Neuronal stem cell (in vitro differentiated cells): ENCODE data around the gene RAN.
"Not testable (repeated sequence)": the region's sequence is repeated elsewhere in the genome, so short reads cannot be mapped to it uniquely, and the experiment has no call there.

Source experiments
- DNase-seq: peaks from one replicate; pipeline ENCODE4 v3.0.0-alpha.2; 2013; ENCODE audit warnings: low spot score
- H2AFZ ChIP-seq: one replicate; pipeline ENCODE4 v1.6.1; 2013; ENCODE audit warnings: mild to moderate bottlenecking, low read length, inconsistent platforms
- H2AK5ac ChIP-seq: 2 replicates; pipeline ENCODE4 v1.6.1; 2013; ENCODE audit warnings: low read depth, mild to moderate bottlenecking, inconsistent platforms, low read length, moderate library complexity, mixed read lengths
- H2BK120ac ChIP-seq: 2 replicates; pipeline ENCODE4 v1.6.1; 2013; ENCODE audit warnings: low read depth, mild to moderate bottlenecking, inconsistent platforms, low read length, moderate library complexity, mixed read lengths
- H2BK12ac ChIP-seq: one replicate; pipeline ENCODE4 v1.6.1; 2013; ENCODE audit warnings: low read length, inconsistent platforms
- H2BK15ac ChIP-seq: 2 replicates; pipeline ENCODE4 v1.6.1; 2013; ENCODE audit warnings: mild to moderate bottlenecking, low read length, inconsistent platforms, mixed read lengths
- H2BK5ac ChIP-seq: one replicate; pipeline ENCODE4 v1.6.1; 2013; ENCODE audit warnings: inconsistent platforms, mild to moderate bottlenecking, low read length, moderate library complexity
- H3K14ac ChIP-seq: one replicate; pipeline ENCODE4 v1.6.1; 2013; ENCODE audit warnings: low read length, inconsistent platforms
- H3K18ac ChIP-seq: 2 replicates; pipeline ENCODE4 v1.6.1; 2013; ENCODE audit warnings: low read length, inconsistent platforms
- H3K23ac ChIP-seq: 2 replicates; pipeline ENCODE4 v1.6.1; 2013; ENCODE audit warnings: low read depth, mild to moderate bottlenecking, mixed read lengths, low read length, inconsistent platforms; ENCODE audit not compliant: poor library complexity
- H3K27ac ChIP-seq: replicated peaks from 3 replicates; pipeline ENCODE4 v1.5.1; 2013; ENCODE audit warnings: low read length, inconsistent platforms
- H3K27me3 ChIP-seq, 3 experiments: 2 replicates each; pipeline ENCODE4 v1.6.1; 2013; ENCODE audit warnings: low read length in 3 of 3, mild to moderate bottlenecking in 2 of 3, inconsistent platforms in 1 of 3, low read depth in 1 of 3, mixed read lengths in 1 of 3, moderate library complexity in 1 of 3; ENCODE audit not compliant: control insufficient read depth in 3 of 3, insufficient read depth in 3 of 3
- H3K36me3 ChIP-seq, 2 donors: replicated peaks in 1 of 2; 2 replicates each; pipeline ENCODE4 v1.6.1; 2013; ENCODE audit warnings: low read length in 2 of 2; ENCODE audit not compliant: control insufficient read depth in 2 of 2, insufficient read depth in 2 of 2
- H3K4ac ChIP-seq: 2 replicates; pipeline ENCODE4 v1.6.1; 2013; ENCODE audit warnings: inconsistent platforms, mild to moderate bottlenecking, low read length, moderate library complexity
- H3K4me1 ChIP-seq, 2 donors: 1 replicate in 1 of 2; 2 replicates in 1 of 2; pipeline ENCODE4 v1.6.1; 2013; ENCODE audit warnings: low read length in 2 of 2, low read depth in 1 of 2; ENCODE audit not compliant: control insufficient read depth in 2 of 2, insufficient read depth in 1 of 2
- H3K4me2 ChIP-seq: one replicate; pipeline ENCODE4 v1.6.1; 2013; ENCODE audit warnings: mild to moderate bottlenecking, low read length, inconsistent platforms; ENCODE audit not compliant: insufficient read depth, poor library complexity, severe bottlenecking
- H3K4me3 ChIP-seq, 2 donors: 2 replicates each; pipeline ENCODE4 v1.5.1; 2013; ENCODE audit warnings: low read length in 2 of 2, mild to moderate bottlenecking in 2 of 2, inconsistent platforms in 1 of 2, moderate library complexity in 1 of 2
- H3K79me1 ChIP-seq: one replicate; pipeline ENCODE4 v1.6.1; 2013; ENCODE audit warnings: low read depth, mild to moderate bottlenecking, inconsistent platforms, low read length, moderate library complexity
- H3K9ac ChIP-seq: one replicate; pipeline ENCODE4 v1.6.1; 2013; ENCODE audit warnings: mild to moderate bottlenecking, low read depth, low read length, inconsistent platforms; ENCODE audit not compliant: poor library complexity
- H3K9me3 ChIP-seq, 2 donors: replicated peaks in 1 of 2; 2 replicates each; pipeline versions ENCODE3 to v1.6.1; 2013; ENCODE audit warnings: low read length in 2 of 2, mild to moderate bottlenecking in 2 of 2, inconsistent platforms in 1 of 2, low read depth in 1 of 2, mixed read lengths in 1 of 2, moderate library complexity in 1 of 2; ENCODE audit not compliant: control insufficient read depth in 2 of 2, insufficient read depth in 1 of 2
- H4K8ac ChIP-seq: one replicate; pipeline ENCODE4 v1.6.1; 2013; ENCODE audit warnings: low read depth, mild to moderate bottlenecking, inconsistent platforms, low read length, moderate library complexity
- H4K91ac ChIP-seq: one replicate; pipeline ENCODE4 v1.6.1; 2013; ENCODE audit warnings: low read length, low read depth, mild to moderate bottlenecking, inconsistent platforms; ENCODE audit not compliant: poor library complexity
- WGBS, 2 donors: extraction: QIAGEN DNeasy Blood & Tissue Kit; methylation state at CpG; one replicate each; pipeline ENCODE4 v1.1.7; 2013; ENCODE audit warnings: missing lambda C conversion rate in 2 of 2, mixed read lengths in 1 of 2; ENCODE audit not compliant: insufficient read length in 2 of 2, insufficient replicate concordance in 1 of 2; ENCODE audit errors: extremely low coverage in 2 of 2; 5-methylcytosine and 5-hydroxymethylcytosine counted together

The RAN gene

DNA sequence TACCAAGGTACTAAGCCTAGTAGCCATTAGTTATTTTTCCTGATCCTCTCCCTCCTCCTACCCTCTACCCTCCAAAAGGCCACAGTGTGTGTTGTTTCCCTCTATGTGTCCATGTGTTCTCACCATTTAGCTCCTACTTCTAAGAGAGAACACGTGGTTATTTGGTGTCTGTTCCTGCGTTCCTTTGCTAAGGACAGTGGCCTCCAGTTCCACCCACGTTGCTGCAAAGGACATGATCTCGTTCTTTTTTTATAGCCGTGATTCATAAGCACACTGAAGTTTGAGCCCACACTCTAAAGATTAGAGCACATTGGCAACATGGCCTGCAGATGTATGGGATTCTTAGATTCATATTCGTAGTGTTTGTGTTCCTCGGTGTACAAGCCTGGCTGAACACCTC is 24.8 kb upstream of the RAN start:
- H2BK120ac ChIP-seq, result no peak overlapping the region
- no peak overlapping the region for H3K9ac ChIP-seq
- no peaks in the 10 kb centered on the region for H3K79me1 ChIP-seq
- H3K27me3 ChIP-seq, result peaks cover 0 to 6% (median 0%) of the 10 kb centered on the region in 3 experiments
- no peak overlapping the region for H2AFZ ChIP-seq
- no peak overlapping the region for H3K4ac ChIP-seq
- no peak overlapping the region for H3K27ac ChIP-seq
- no peaks in the 10 kb centered on the region for H3K36me3 ChIP-seq
- DNase-seq, result no peak
- no CpG with 5 or more reads among the region's 7 CpGs for WGBS, 2 donors
- no peak overlapping the region for H3K18ac ChIP-seq
- H3K4me3 ChIP-seq, result no peak overlapping the region
- H2BK15ac ChIP-seq, result no peak overlapping the region
- H2BK12ac ChIP-seq, result no peak overlapping the region
- no peaks in the 10 kb centered on the region for H3K4me1 ChIP-seq
- peaks cover 0 to 2% of the 10 kb centered on the region in 2 donors for H3K9me3 ChIP-seq
- H2AK5ac ChIP-seq, result no peak overlapping the region
- H3K4me2 ChIP-seq, result no peak overlapping the region
- H4K91ac ChIP-seq, result no peak overlapping the region
- H3K23ac ChIP-seq, result no peak overlapping the region
- H3K14ac ChIP-seq, result no peak overlapping the region
- H4K8ac ChIP-seq, result no peak overlapping the region
- H2BK5ac ChIP-seq, result no peak overlapping the region

DNA sequence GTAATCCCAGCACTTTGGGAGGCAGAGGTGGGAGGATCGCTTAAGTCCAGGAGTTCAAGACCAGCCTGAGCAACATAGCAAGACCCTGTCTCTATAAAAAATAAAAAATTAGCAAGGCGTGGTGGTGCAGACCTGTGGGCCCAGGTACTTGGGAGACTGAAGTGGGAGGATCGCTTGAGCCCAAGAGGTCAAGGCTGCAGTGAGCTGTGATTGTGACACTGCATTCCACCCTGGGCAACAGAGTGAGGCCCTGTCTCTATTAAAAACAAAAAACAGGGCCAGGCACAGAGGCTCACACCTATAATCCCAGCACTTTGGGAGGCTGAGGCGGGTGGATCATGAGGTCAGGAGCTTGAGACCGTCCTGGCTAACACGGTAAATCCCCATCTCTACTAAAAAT is 23.8 kb upstream of the RAN start:
- H3K4ac ChIP-seq, H3K27me3 ChIP-seq, H3K9ac ChIP-seq, H2BK120ac ChIP-seq, H3K18ac ChIP-seq, H3K4me2 ChIP-seq, H4K91ac ChIP-seq, H3K36me3 ChIP-seq, H2BK5ac ChIP-seq, H2AK5ac ChIP-seq, H3K9me3 ChIP-seq, DNase-seq, H3K23ac ChIP-seq, H3K4me1 ChIP-seq, H2BK15ac ChIP-seq, H2BK12ac ChIP-seq, H3K4me3 ChIP-seq, H3K79me1 ChIP-seq, H3K14ac ChIP-seq, H2AFZ ChIP-seq, H4K8ac ChIP-seq, H3K27ac ChIP-seq: not testable (repeated sequence)
- no CpG with 5 or more reads among the region's 6 CpGs for WGBS, 2 donors

DNA sequence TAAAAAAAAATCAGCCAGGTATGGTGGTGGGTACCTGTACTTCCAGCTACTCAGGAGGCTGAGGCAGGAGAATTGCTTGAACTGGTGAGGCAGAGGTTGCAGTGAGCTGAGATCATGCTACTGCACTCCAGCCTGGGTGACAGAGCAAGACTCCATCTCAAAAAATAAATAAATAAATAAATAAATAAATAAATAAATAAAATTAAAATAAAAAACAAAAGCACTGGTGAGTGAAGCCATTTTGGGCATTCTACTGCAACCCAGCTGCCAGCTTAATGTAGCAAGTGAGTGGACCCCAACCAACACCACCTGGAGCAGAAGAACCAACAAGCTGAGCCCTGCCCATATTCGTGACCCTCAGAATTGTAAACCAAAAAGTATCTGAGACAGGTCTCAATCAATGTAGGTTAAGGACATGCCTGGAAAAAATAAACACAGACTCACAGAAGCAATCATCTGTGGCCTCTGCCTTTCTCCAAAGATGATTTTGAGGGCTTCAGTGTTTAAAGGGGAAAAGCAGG is 23.0 kb upstream of the RAN start:
- H2BK15ac ChIP-seq, H3K18ac ChIP-seq, H2BK12ac ChIP-seq, H2BK120ac ChIP-seq, H3K14ac ChIP-seq, H3K79me1 ChIP-seq, H3K9me3 ChIP-seq, H2BK5ac ChIP-seq, H3K9ac ChIP-seq, H3K27ac ChIP-seq, H3K36me3 ChIP-seq, H3K4me3 ChIP-seq, H4K8ac ChIP-seq, H2AFZ ChIP-seq, DNase-seq, H3K4ac ChIP-seq, H2AK5ac ChIP-seq, H4K91ac ChIP-seq, H3K27me3 ChIP-seq, H3K23ac ChIP-seq, H3K4me1 ChIP-seq, H3K4me2 ChIP-seq: not testable (repeated sequence)
- WGBS, 2 donors, result no CpG with 5 or more reads among the region's 1 CpG

DNA sequence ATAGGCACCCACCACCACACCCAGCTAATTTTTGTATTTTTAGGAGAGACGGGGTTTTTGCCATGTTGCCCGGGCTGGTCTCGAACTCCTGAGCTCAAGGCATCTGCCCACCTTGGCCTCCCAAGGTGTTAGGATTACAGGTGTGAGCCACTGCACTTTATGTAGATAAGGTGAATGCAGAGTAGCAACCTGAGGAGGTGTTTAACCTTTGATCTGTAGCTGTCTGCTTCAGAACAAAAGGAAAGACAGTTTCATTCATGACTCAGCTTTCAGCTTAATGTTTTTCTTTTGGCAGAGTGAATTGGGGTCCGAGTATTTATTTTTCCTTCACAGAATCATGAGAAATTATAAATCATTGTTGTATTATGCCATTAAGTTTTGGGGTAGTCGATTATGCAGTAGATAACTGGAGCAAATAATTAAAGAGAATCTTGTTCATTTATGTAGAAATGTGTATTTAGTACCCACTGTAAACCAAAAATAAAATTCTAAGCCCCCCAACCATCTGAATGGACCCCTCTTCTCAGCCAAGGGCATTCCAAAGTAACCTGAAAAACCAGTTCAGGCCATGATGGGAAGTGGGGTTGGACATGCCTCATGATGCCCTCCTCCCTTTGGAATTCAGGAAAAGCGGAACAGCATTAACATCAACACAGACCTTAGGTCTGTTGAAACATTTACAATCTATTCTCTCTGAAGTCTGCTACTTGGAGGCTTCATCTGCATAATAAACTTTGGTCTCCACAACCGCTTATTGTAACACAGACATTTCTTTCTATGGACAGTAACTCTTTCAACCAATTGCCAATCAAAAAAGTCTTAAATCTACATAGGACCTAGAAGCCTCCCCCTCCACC is 22.1 kb upstream of the RAN start:
- Histone ChIP-seq H2BK15ac (no peak overlapping the region), H3K23ac (no peak overlapping the region), H3K4me1 (peaks cover 5 to 8% of the 10 kb centered on the region in 2 donors), H2BK12ac (no peak overlapping the region), H2AK5ac (no peak overlapping the region), H3K79me1 (no peaks in the 10 kb centered on the region), H4K8ac (no peak overlapping the region), H3K9ac (no peak overlapping the region), H3K4me2 (no peak overlapping the region), H3K4ac (no peak overlapping the region), H2BK120ac (no peak overlapping the region), H3K14ac (no peak overlapping the region), H3K27ac (no peak overlapping the region), H4K91ac (no peak overlapping the region), H3K9me3 (peaks cover 0 to 2% of the 10 kb centered on the region in 2 donors), H3K36me3 (no peaks in the 10 kb centered on the region), H3K4me3 (no peak overlapping the region), H3K27me3 (peaks cover 0 to 6% (median 2%) of the 10 kb centered on the region in 3 experiments), H2AFZ (no peak overlapping the region), H3K18ac (no peak overlapping the region), H2BK5ac (no peak overlapping the region)
- no peak for DNase-seq
- WGBS, 2 donors, result no CpG with 5 or more reads among the region's 7 CpGs
